Tibial artery (tissue), 4 donors: ENCODE results near the gene THEM4.

Experiments
- DNase-seq, 2 donors: peaks; one replicate each; pipeline ENCODE4 v3.0.0-alpha.2; 2019
- H3K27ac ChIP-seq, 2 donors: fragments of 200-600 bp; sonication (generic) in 1 of 2; 1 replicate in 1 of 2; 2 replicates in 1 of 2; pipeline ENCODE4 v1.5.1; 2018 to 2019; ENCODE audit warnings: mild to moderate bottlenecking in 1 of 2
- H3K27me3 ChIP-seq, 2 donors: fragments of 200-600 bp; sonication (generic) in 1 of 2; one replicate each; pipeline versions ENCODE4 v1.5.1 to v1.6.0; 2016 to 2019
- H3K36me3 ChIP-seq, 3 donors: fragments of 200-600 bp; sonication (generic) in 2 of 3; one replicate each; pipeline ENCODE4 v1.5.1; 2016 to 2019; ENCODE audit warnings: mild to moderate bottlenecking in 2 of 3
- H3K4me1 ChIP-seq, 4 donors: fragments of 200-600 bp; sonication (generic) in 2 of 4; 1 replicate in 3 of 4; 2 replicates in 1 of 4; pipeline ENCODE4 v1.5.1; 2016 to 2019
- H3K4me3 ChIP-seq, 2 donors: fragments of 200-600 bp; sonication (generic) in 1 of 2; 1 replicate in 1 of 2; 2 replicates in 1 of 2; pipeline ENCODE4 v1.5.1; 2018 to 2019; ENCODE audit warnings: mild to moderate bottlenecking in 2 of 2
- H3K9me3 ChIP-seq, 3 donors: fragments of 200-600 bp; sonication (generic) in 1 of 3; one replicate each; pipeline ENCODE4 v1.5.1; 2016 to 2019
- intact Hi-C: fragments of 100-400 bp; cut with DNase I; formaldehyde crosslinking; loops from one replicate; pipeline ENCODE4 v1.15.0; 2023; ENCODE audit warnings: low total_unique reads
- TF ChIP-seq, protein P1 (sequence below), 2 experiments: fragments of 200-600 bp in 1 of 2; fragments of 450-650 bp in 1 of 2; IDR thresholded peaks; one replicate each; pipeline ENCODE4 v1.5.1; 2017 to 2019; ENCODE audit warnings: antibody characterized with exemption in 2 of 2, mild to moderate bottlenecking in 1 of 2, moderate library complexity in 1 of 2

The THEM4 gene

GRCh38 chr1:151851886-151852285 is 57.4 kb downstream of the THEM4 start:
- Histone ChIP-seq H3K4me1 (peaks cover 0 to 9% (median 3%) of the 10 kb centered on the region in 4 donors), H3K27ac (no peak overlapping the region), H3K27me3 (peaks cover 0 to 29% of the 10 kb centered on the region in 2 donors), H3K36me3 (no peaks in the 10 kb centered on the region), H3K4me3 (no peak overlapping the region), H3K9me3 (no peaks in the 10 kb centered on the region)
- DNase-seq, result no peak
- intact Hi-C loops, result no loop called here
- TF ChIP-seq, protein P1, sequence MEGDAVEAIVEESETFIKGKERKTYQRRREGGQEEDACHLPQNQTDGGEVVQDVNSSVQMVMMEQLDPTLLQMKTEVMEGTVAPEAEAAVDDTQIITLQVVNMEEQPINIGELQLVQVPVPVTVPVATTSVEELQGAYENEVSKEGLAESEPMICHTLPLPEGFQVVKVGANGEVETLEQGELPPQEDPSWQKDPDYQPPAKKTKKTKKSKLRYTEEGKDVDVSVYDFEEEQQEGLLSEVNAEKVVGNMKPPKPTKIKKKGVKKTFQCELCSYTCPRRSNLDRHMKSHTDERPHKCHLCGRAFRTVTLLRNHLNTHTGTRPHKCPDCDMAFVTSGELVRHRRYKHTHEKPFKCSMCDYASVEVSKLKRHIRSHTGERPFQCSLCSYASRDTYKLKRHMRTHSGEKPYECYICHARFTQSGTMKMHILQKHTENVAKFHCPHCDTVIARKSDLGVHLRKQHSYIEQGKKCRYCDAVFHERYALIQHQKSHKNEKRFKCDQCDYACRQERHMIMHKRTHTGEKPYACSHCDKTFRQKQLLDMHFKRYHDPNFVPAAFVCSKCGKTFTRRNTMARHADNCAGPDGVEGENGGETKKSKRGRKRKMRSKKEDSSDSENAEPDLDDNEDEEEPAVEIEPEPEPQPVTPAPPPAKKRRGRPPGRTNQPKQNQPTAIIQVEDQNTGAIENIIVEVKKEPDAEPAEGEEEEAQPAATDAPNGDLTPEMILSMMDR (IDR thresholded peaks at IDR 0.05), result no peak

DNA sequence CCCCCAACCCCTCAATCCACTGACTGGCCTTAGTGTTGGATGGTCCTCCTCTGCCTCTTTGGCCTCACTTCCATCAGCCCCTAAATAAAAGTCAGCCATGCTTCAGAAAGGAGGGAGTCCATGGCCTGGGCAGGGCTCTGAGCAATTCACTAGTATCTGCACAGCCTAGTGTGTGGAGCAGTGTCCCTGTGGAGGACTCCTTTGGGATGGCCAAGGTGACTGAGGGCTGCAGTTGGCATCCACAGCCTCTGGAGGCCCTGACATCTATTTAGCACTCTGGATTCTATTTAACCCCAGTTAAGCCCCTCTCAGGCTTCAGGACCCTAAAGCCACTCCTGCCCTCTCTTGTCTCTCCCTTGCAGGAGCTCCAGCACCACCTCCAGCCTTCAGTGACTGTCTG is 59.4 kb downstream of the THEM4 start:
- H3K36me3 ChIP-seq, result no peaks in the 10 kb centered on the region
- intact Hi-C loops, result no loop called here
- DNase-seq, result peak in 1 of 2 donors; percentile 20
- peaks cover 0 to 37% of the 10 kb centered on the region in 2 donors for H3K27me3 ChIP-seq
- TF ChIP-seq, protein P1 (IDR thresholded peaks at IDR 0.05), result no peak
- H3K27ac ChIP-seq, result no peak overlapping the region
- no peak overlapping the region for H3K4me3 ChIP-seq
- H3K4me1 ChIP-seq, result no peaks in the 10 kb centered on the region
- no peaks in the 10 kb centered on the region for H3K9me3 ChIP-seq

GRCh38 chr1:151849126-151849525 is 60.2 kb downstream of the THEM4 start:
- intact Hi-C loops, result no loop called here
- H3K27ac ChIP-seq, result no peak overlapping the region
- no peaks in the 10 kb centered on the region for H3K4me1 ChIP-seq
- no peaks in the 10 kb centered on the region for H3K36me3 ChIP-seq
- TF ChIP-seq, protein P1 (IDR thresholded peaks at IDR 0.05), result no peak
- peak in 1 of 2 donors; percentile 34 for DNase-seq
- peaks cover 0 to 37% of the 10 kb centered on the region in 2 donors for H3K27me3 ChIP-seq
- no peak overlapping the region for H3K4me3 ChIP-seq
- no peaks in the 10 kb centered on the region for H3K9me3 ChIP-seq

- peaks cover 0 to 37% of the 10 kb centered on the region in 2 donors for H3K27me3 ChIP-seq
- no peaks in the 10 kb centered on the region for H3K4me1 ChIP-seq
- TF ChIP-seq, protein P1 (IDR thresholded peaks at IDR 0.05), result no peak
- H3K36me3 ChIP-seq, result no peaks in the 10 kb centered on the region
- H3K27ac ChIP-seq, result no peak overlapping the region
- intact Hi-C loops, result no loop called here
- H3K9me3 ChIP-seq, result no peaks in the 10 kb centered on the region
- H3K4me3 ChIP-seq, result no peak overlapping the region
- DNase-seq, result peak in 1 of 2 donors; percentile 58
These were observed 61.3 kb downstream of the THEM4 start for GRCh38 chr1:151847867-151848596.

DNA sequence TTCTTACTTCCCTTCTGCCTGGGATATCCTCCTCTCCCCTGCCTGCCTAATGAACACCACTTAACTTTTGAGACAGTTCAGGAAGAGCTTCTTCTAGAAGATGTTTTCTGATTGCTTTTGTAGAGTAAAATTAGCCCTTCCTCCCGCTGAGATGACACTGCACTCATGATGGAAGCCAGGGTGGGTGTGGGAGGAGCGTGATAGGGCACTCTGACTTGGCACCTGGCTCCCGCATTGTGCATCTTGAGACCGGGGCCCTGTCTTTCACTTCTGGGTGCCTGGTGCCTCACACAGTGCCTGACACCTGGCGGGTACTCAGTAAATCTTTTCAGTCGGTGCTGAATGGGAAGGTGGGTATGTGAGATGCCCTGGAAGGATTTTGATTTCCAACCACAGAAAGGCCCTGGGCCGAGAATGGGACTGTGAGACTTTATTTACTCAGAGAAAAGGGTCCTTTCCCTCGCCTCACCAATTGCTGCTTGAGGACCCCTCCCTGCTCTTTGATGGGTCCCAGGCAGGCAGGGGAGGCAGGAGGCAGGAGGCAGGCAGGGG is 62.5 kb downstream of the THEM4 start:
- TF ChIP-seq, protein P1 (IDR thresholded peaks at IDR 0.05), result no peak
- DNase-seq, result peak; percentile 10 to 40
- no peaks in the 10 kb centered on the region for H3K4me1 ChIP-seq
- H3K9me3 ChIP-seq, result no peaks in the 10 kb centered on the region
- H3K27ac ChIP-seq, result no peak overlapping the region
- intact Hi-C loops, result no loop called here
- H3K36me3 ChIP-seq, result no peaks in the 10 kb centered on the region
- H3K27me3 ChIP-seq, result peaks cover 0 to 32% of the 10 kb centered on the region in 2 donors
- H3K4me3 ChIP-seq, result no peak overlapping the region
